Measurements from ENCODE around the gene KDM2B.
"Not testable (repeated sequence)": the region's sequence is repeated elsewhere in the genome, so short reads cannot be mapped to it uniquely, and the experiment has no call there.

Gene KDM2B

GRCh38 chr12:121423682-121424623 lies 156.9 kb downstream of the KDM2B start:
- DNase-seq: no peak

GRCh38 chr12:121423253-121423652 lies 157.6 kb downstream of the KDM2B start:
- DNase-seq: no peak

- DNase-seq: no peak
Observed at GRCh38 chr12:121420109-121420508, 160.7 kb downstream of the KDM2B start.

GRCh38 chr12:121417847-121418246 lies 163.0 kb downstream of the KDM2B start:
- no peak for DNase-seq

GRCh38 chr12:121413917-121414316 lies 166.9 kb downstream of the KDM2B start:
- no peak for DNase-seq

GRCh38 chr12:121405211-121405610 lies 175.6 kb downstream of the KDM2B start:
- no peak for DNase-seq

- no peak for DNase-seq
Observed at GRCh38 chr12:121404734-121405133, 176.1 kb downstream of the KDM2B start.

GRCh38 chr12:121403721-121404120 lies 177.1 kb downstream of the KDM2B start:
- no peak for DNase-seq

GRCh38 chr12:121400332-121401139 lies 180.3 kb downstream of the KDM2B start:
- peak; percentile 74 for DNase-seq

GRCh38 chr12:121399391-121400331 lies 181.2 kb downstream of the KDM2B start, which contains the start of gene RNF34:
TSS of gene RNF34 (plus strand) at chr12:121400118. CDS start at chr12:121400213, 95 bp downstream.
- peak; percentile 99 for DNase-seq

GRCh38 chr12:121398355-121398754 lies 182.5 kb downstream of the KDM2B start:
- DNase-seq: no peak

- peak; percentile 7 for DNase-seq
Observed at GRCh38 chr12:121397521-121397920, 183.3 kb downstream of the KDM2B start.

GRCh38 chr12:121392325-121392716 lies 188.5 kb downstream of the KDM2B start:
- no peak for DNase-seq

- peak; percentile 51 for DNase-seq
Observed at GRCh38 chr12:121391619-121392324, 189.1 kb downstream of the KDM2B start.

- no peak for DNase-seq
Observed at GRCh38 chr12:121390856-121391255, 190.0 kb downstream of the KDM2B start.

GRCh38 chr12:121388421-121388981 lies 192.3 kb downstream of the KDM2B start:
- no peak for DNase-seq

GRCh38 chr12:121384891-121385290 lies 195.9 kb downstream of the KDM2B start:
- DNase-seq: not testable (repeated sequence)

GRCh38 chr12:121383601-121384021 lies 197.2 kb downstream of the KDM2B start:
- DNase-seq: no peak

- DNase-seq: no peak
Observed at GRCh38 chr12:121379945-121380344, 200.9 kb downstream of the KDM2B start.

Data from stimulated activated CD4-positive, alpha-beta T cell treated with anti-CD3 and anti-CD28 coated beads, Interleukin-15, amount 100 ng/mL, for 24 hours (primary cell).